Kidney (tissue), 14 donors: Measurements from ENCODE around the gene CHIC2. TPM values are rescaled to one million over a fixed set of nuclear protein-coding genes. Genes with fewer than 3 reads are reported as not detected.

ENCODE experiments used
- DNase-seq, 5 donors: peaks; one replicate each; pipeline ENCODE4 v3.0.0-alpha.2; 2013 to 2020
- FAIRE-seq: peaks from 2 replicates; lab custom pipeline; 2012; peaks lifted over from hg19 to GRCh38; lab: Jason Lieb, UNC
- H3K27ac ChIP-seq, 2 donors: one replicate each; pipeline ENCODE4 v1.7.0; 2013; ENCODE audit warnings: low read depth in 2 of 2, low read length in 2 of 2, inconsistent platforms in 1 of 2
- H3K27me3 ChIP-seq: one replicate; pipeline ENCODE4 v1.7.1; 2013; ENCODE audit warnings: low read length, inconsistent platforms; ENCODE audit not compliant: control insufficient read depth, insufficient read depth
- H3K36me3 ChIP-seq, 3 donors: one replicate each; pipeline versions ENCODE4 v1.7.0 to v1.7.1; 2013; ENCODE audit warnings: low read length in 3 of 3, control low read depth in 1 of 3, inconsistent platforms in 1 of 3; ENCODE audit not compliant: insufficient read depth in 3 of 3, control insufficient read depth in 2 of 3
- H3K4me1 ChIP-seq, 3 donors: one replicate each; pipeline versions ENCODE4 v1.7.0 to v1.7.1; 2013; ENCODE audit warnings: low read length in 3 of 3, inconsistent platforms in 1 of 3, low read depth in 1 of 3; ENCODE audit not compliant: control insufficient read depth in 2 of 3, insufficient read depth in 2 of 3
- H3K4me3 ChIP-seq, 3 donors: one replicate each; pipeline versions ENCODE4 v1.7.0 to v1.8.1; 2013; ENCODE audit warnings: low read length in 3 of 3, control low read depth in 1 of 3, inconsistent platforms in 1 of 3
- H3K9ac ChIP-seq, 3 donors: one replicate each; pipeline versions ENCODE4 v1.7.0 to v1.7.1; 2013; ENCODE audit warnings: low read length in 3 of 3, control low read depth in 1 of 3, inconsistent platforms in 1 of 3
- H3K9me3 ChIP-seq, 3 donors: one replicate each; pipeline versions ENCODE4 v1.7.0 to v1.7.1; 2013; ENCODE audit warnings: low read length in 3 of 3, control low read depth in 1 of 3, inconsistent platforms in 1 of 3; ENCODE audit not compliant: control insufficient read depth in 2 of 3, insufficient read depth in 1 of 3
- CTCF ChIP-seq: IDR thresholded peaks from 3 replicates; pipeline ENCODE4 v1.5.1; 2012; ENCODE audit warnings: mild to moderate bottlenecking, moderate library complexity, borderline replicate concordance; ENCODE audit not compliant: insufficient read depth; ENCODE audit errors: extremely low read depth
- intact Hi-C: fragments of 100-400 bp; cut with DNase I; formaldehyde crosslinking; loops from one replicate; pipeline ENCODE4 v1.11.1; 2022
- polyA plus RNA-seq: library from polyadenylated mRNA; stranded (reverse); fragments of 350-450 nt; fragmentation: Illumina TruSeq; extraction: RNeasy Lipid Tissue Mini Kit (QIAGEN cat#74804); gene quantifications from one replicate; pipeline ENCODE4 v1.2.3, GENCODE V29; 2014; ENCODE audit warnings: low read depth, low replicate concordance; ENCODE audit not compliant: insufficient read depth
- total RNA-seq: library from RNA; stranded (reverse); fragmentation: NEBNext Ultra II Directional; extraction: Animal tissue kit (Norgen Biotek cat#: 25700); gene quantifications from one replicate; pipeline ENCODE4 v1.2.1, GENCODE V29; 2021
- donor health status: control.
- donor health status: control.
- donor health status: control.
- donor health status: control.
- donor health status: control.
- donor health status: DM: yes; HTN: yes; CAD: no.
- donor health status: Normal renal cell carcinoma (clear cell type).

Gene CHIC2
- total and polyA plus RNA-seq, 2 donors from 2014 or later: 13.5 to 26.6 TPM

GRCh38 chr4:54098375-54098774 is 34.0 kb upstream of the CHIC2 start:
- Histone ChIP-seq H3K27me3 (peaks cover 89% of the 10 kb centered on the region), H3K4me1 (peaks cover 0 to 5% (median 2%) of the 10 kb centered on the region in 3 donors), H3K4me3 (no peak overlapping the region), H3K9ac (no peak overlapping the region), H3K9me3 (no peaks in the 10 kb centered on the region), H3K27ac (no peak overlapping the region), H3K36me3 (no peaks in the 10 kb centered on the region)
- FAIRE-seq: no peak
- intact Hi-C loops: no loop called here
- TF ChIP-seq CTCF: no peak
- no peak for DNase-seq

- Histone ChIP-seq H3K9me3 (no peaks in the 10 kb centered on the region), H3K9ac (no peak overlapping the region), H3K27me3 (peaks cover 88% of the 10 kb centered on the region), H3K4me1 (peaks cover 0 to 5% (median 2%) of the 10 kb centered on the region in 3 donors), H3K27ac (no peak overlapping the region), H3K4me3 (no peak overlapping the region), H3K36me3 (no peaks in the 10 kb centered on the region)
- TF ChIP-seq CTCF: no peak
- intact Hi-C loops: no loop called here
- DNase-seq: no peak
- FAIRE-seq: no peak
Measured at GRCh38 chr4:54097152-54097551, 32.7 kb upstream of the CHIC2 start.

- no peak for FAIRE-seq
- intact Hi-C loops: no loop called here
- peaks cover 2 to 8% (median 3%) of the 10 kb centered on the region in 3 donors for H3K4me1 ChIP-seq
- peak in 1 of 5 donors; percentile 12 for DNase-seq
- H3K9ac ChIP-seq: no peak overlapping the region
- H3K27me3 ChIP-seq: peaks cover 81% of the 10 kb centered on the region
- TF ChIP-seq CTCF: no peak
- no peak overlapping the region for H3K27ac ChIP-seq
- H3K36me3 ChIP-seq: no peaks in the 10 kb centered on the region
- H3K9me3 ChIP-seq: no peaks in the 10 kb centered on the region
- no peak overlapping the region for H3K4me3 ChIP-seq
Measured at GRCh38 chr4:54096295-54096962, 32.0 kb upstream of the CHIC2 start.
